ENCODE results near the gene KRT28.

The KRT28 gene

GRCh38 chr17:40799859-40800258 is at the start of gene KRT28:
Gene KRT28 (minus strand): TSS chr17:40799959. CDS start chr17:40799893, 66 bp downstream.
- no peak for DNase-seq (ENCODE audit: low read depth)

GRCh38 chr17:40848583-40849235 is 49.0 kb upstream of the KRT28 start:
- DNase-seq (ENCODE audit: low read depth) = no peak

GRCh38 chr17:40846515-40847144 is 46.9 kb upstream of the KRT28 start:
- no peak for DNase-seq (ENCODE audit: low read depth)

GRCh38 chr17:40844671-40845107 is 44.9 kb upstream of the KRT28 start:
- DNase-seq (ENCODE audit: low read depth) = no peak

- DNase-seq (ENCODE audit: low read depth) = no peak
Measured at GRCh38 chr17:40843242-40843641, 43.5 kb upstream of the KRT28 start.

- no peak for DNase-seq (ENCODE audit: low read depth)
Measured at GRCh38 chr17:40841246-40841645, 41.5 kb upstream of the KRT28 start.

GRCh38 chr17:40839194-40839593 is 39.4 kb upstream of the KRT28 start:
- DNase-seq (ENCODE audit: low read depth) = no peak

- DNase-seq (ENCODE audit: low read depth) = no peak
Measured at GRCh38 chr17:40836020-40836419, 36.3 kb upstream of the KRT28 start.

- DNase-seq (ENCODE audit: low read depth) = no peak
Measured at GRCh38 chr17:40833882-40834281, 34.1 kb upstream of the KRT28 start.

- DNase-seq (ENCODE audit: low read depth) = no peak
Measured at GRCh38 chr17:40832840-40833239, 33.1 kb upstream of the KRT28 start.

GRCh38 chr17:40830085-40830776 is 30.5 kb upstream of the KRT28 start:
- DNase-seq (ENCODE audit: low read depth) = no peak

- DNase-seq (ENCODE audit: low read depth) = no peak
Measured at GRCh38 chr17:40828454-40829044, 28.8 kb upstream of the KRT28 start.

- DNase-seq (ENCODE audit: low read depth) = no peak
Measured at GRCh38 chr17:40827746-40828453, 28.1 kb upstream of the KRT28 start.

GRCh38 chr17:40825599-40825998 is 25.8 kb upstream of the KRT28 start:
- DNase-seq (ENCODE audit: low read depth) = no peak

GRCh38 chr17:40824015-40824832 is 24.5 kb upstream of the KRT28 start:
- no peak for DNase-seq (ENCODE audit: low read depth)

- no peak for DNase-seq (ENCODE audit: low read depth)
Measured at GRCh38 chr17:40822132-40822812, 22.5 kb upstream of the KRT28 start, which contains the start of gene KRT10. Gene KRT10 (minus strand): TSS chr17:40822614. CDS start chr17:40822585, 29 bp downstream.

GRCh38 chr17:40821536-40821935 is 21.8 kb upstream of the KRT28 start:
- no peak for DNase-seq (ENCODE audit: low read depth)

- DNase-seq (ENCODE audit: low read depth) = no peak
Measured at GRCh38 chr17:40820228-40820838, 20.6 kb upstream of the KRT28 start.

- no peak for DNase-seq (ENCODE audit: low read depth)
Measured at GRCh38 chr17:40819528-40820125, 19.9 kb upstream of the KRT28 start.
